HG02884 (cell line): ENCODE data around the gene FHIT.

Source experiments
- ATAC-seq: cut with Tn5 transposase; IDR thresholded peaks from one replicate; pipeline ENCODE4 v1.9.1; 2021; ENCODE audit warnings: mild to moderate bottlenecking, moderate library complexity; ENCODE audit not compliant: unreplicated experiment

Gene FHIT

GRCh38 chr3:60202052-60202726 is 1049.1 kb downstream of the FHIT start:
- no peak for ATAC-seq

DNA sequence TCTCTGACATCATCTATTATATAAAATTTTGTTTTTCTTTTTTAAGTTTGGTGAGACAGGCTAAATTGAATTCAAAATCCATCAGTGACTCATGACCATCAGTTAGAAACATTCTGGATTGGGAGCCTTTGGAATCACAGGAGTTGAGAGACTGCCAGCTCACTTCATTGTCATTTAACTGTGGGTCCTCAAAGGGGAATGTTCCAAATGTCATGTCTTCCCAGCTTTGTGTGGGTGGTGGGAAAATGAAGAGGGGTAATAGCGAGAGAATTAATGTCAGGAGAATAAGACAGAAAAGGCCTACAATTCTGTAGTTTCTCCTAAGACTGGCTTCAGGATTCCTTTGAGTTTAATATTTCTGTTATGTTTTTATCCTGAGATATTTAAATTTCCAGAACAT is 1051.9 kb downstream of the FHIT start:
- no peak for ATAC-seq

DNA sequence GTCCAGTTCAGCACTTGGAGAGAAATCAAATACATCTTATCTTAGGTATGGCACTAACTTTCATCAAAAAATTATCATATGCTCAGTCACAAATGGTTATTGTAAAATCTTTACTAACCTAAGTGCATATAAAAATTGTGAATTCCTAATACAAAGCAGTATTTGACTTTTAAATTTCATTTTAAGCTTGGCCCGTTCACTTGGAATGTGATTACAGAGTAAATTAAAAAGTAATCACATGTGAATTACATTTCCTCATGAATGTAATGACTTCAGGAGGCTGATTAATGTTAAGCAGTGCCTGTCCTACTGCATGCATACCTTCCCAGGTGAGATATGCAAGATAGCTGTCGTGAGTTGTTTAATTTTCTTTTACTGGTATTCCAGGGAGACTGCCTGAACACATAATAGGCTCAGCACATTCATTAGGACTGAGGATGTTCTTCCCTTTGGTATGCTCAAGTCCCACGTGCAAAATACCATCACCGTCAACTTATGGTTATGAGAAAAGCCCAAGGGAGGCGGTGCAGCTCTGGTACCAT is 1053.0 kb downstream of the FHIT start:
- ATAC-seq: no peak

GRCh38 chr3:60192297-60193114 is 1058.7 kb downstream of the FHIT start:
- no peak for ATAC-seq

DNA sequence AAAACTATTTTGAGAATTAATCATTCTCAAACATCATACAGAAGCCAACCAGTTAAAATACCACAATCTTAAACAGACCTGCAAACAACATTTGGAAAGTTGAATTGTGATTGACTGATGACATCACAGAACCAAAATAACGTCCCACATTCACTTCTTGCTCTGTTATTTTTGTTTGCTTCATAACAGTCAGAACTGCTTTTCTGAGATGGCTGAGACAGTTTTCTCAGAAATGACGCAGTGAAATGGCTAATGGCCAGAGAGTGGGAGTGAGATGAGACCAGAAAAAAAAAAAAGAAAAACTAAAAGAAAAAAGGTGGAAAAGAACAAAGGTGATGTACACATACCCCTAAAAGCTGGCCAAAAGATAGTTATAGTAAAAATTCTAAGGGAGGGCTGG is 1061.2 kb downstream of the FHIT start:
- ATAC-seq: no peak

DNA sequence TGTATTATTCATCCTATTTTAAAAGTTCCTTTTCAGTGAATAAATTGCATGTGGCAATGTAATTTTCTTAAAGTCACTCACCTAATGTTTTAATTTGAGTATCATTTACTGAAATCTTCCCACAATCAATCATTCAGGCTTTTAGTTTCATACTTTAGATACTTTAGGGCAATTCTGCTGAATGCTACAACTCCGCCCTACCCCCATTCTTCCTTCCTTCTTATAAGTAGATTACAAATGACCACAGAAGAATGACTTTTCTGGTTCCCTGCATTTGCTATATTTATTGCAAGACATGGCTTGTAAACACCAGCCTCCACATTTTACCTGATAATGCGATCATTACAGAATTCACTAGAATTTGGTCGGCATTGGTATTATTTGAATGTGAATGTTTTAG is 1061.9 kb downstream of the FHIT start:
- no peak for ATAC-seq

GRCh38 chr3:60188803-60189202 is 1062.4 kb downstream of the FHIT start:
- no peak for ATAC-seq

GRCh38 chr3:60187343-60187742 is 1063.9 kb downstream of the FHIT start:
- no peak for ATAC-seq

GRCh38 chr3:60186359-60186758 is 1064.9 kb downstream of the FHIT start:
- ATAC-seq: no peak

- ATAC-seq: no peak
Observed at GRCh38 chr3:60185161-60185560, 1066.1 kb downstream of the FHIT start.

DNA sequence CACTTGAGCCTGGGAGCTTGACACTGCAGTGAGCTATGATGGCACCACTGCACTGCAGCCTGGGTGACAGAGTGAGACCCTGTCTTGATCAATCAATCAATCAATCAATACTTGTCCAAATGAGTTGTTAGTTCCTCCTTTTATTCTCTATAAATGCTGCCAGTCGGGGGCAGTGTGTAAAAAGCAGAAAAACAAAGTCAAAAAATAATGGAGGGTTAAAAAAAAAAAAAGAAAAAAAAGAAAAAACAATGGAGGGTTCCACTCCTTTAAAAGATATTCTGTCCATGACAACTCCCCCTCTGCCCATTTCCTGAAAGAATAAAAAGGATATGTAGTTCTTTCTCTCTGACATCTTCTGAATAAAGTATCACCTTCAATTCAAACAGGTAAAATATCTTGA is 1068.6 kb downstream of the FHIT start:
- no peak for ATAC-seq

DNA sequence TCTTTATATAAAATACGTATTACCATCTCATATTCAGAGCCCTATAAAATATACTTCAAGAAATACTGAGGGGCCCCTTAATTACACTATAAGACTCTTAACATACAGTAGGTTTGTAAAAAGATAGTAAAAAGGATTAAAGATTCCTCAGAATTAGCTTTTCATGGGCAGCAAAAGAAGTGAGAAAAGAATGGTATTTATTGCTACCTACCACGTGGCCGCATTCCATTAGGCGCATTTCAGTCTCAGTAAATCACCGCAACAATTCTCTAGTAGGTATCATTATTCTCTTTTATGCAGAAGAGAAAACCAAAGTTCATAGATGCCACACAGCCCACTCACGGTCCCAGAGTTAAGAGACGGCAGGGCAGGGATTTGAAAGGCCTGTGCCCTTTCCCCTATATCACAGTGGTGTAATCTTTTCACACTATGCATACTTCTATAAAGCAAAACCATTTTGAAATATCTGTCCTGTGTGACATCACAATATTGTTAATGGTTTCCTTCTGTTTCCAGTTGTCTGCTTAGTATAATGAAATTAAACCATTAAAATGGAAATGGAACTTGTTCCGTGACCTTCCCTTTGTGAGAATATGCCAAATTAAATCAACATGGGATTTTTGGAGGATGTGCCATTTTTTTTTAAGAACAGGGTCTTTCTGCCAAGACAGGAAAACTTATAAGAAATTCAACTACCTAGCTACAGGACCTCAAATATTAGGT is 1072.2 kb downstream of the FHIT start:
- no peak for ATAC-seq

- ATAC-seq: no peak
Observed at GRCh38 chr3:60177726-60178125, 1073.5 kb downstream of the FHIT start.

DNA sequence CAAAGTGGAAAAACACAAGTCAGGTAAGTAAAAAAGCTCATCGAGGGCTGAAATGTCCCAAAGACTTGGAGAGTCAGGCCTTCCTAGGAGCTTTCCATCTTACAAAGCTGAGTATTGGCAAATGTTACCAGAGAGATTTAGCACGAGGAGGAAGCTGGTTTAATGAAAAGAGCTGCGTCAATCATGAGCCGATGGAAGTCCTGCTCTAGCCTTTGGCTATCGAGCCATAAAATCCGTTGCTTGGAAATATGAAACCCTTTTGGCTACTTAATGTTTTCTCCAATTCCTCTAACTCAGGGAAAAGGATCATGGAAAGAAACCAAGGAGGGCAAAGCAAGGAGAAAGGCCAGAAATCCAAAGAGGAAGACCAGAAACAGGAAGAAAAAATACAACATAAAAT is 1074.6 kb downstream of the FHIT start:
- ATAC-seq: no peak

- ATAC-seq: no peak
Observed at GRCh38 chr3:60175680-60176079, 1075.6 kb downstream of the FHIT start.

DNA sequence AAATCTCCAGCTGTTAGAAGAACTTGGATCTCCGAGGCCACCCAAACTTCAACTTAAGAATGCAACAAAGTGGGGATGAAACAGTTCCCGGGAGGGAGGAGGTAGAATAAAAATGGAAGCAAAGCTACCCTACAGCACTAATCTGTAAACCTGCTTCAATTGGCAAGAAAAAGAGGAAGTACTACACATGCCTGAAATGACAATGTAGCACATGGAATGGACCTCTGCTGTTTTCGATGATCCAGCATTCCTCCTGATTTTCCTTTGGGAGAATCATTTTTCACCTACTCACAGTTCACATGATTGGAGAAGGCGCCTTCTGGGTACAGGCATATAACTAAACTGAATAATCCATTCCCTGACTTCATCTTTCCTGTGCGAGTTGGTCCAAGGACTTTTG is 1081.5 kb downstream of the FHIT start:
- no peak for ATAC-seq

- no peak for ATAC-seq
Observed at GRCh38 chr3:60167186-60167585, 1084.1 kb downstream of the FHIT start.

GRCh38 chr3:60160822-60161748 is 1090.2 kb downstream of the FHIT start:
- no peak for ATAC-seq

- ATAC-seq: no peak
Observed at GRCh38 chr3:60160111-60160821, 1091.0 kb downstream of the FHIT start.

DNA sequence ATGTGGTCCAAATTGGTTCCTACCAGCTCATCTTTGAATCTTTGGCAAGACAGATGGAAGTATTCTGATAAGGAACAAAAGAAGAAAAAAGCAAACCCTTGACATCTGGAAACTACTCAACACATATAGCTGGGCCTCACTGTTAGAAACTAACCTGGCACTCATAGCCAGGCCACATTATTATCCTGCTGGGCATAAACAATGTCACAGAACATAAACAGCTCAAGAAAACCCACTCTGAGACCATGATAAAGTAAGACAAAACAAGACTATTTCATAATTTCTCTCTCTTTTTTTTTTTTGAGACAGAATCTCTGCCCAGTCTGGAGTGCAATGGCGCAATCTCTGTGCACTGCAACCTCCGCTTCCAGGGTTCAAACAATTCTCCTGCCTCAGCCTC is 1093.2 kb downstream of the FHIT start:
- ATAC-seq: no peak
